Activated naive CD8-positive, alpha-beta T cell treated with anti-CD3 and anti-CD28 coated beads for 36 hours (primary cell): ENCODE data around the gene SBF1. TPM values are rescaled to one million over a fixed set of nuclear protein-coding genes. Genes with fewer than 3 reads are reported as not detected.
"Not testable (repeated sequence)": the region's sequence is repeated elsewhere in the genome, so short reads cannot be mapped to it uniquely, and the experiment has no call there.

Experiments used
- DNase-seq: peaks from one replicate; pipeline ENCODE4 v3.0.0; 2021
- H3K27ac Mint-ChIP-seq: one replicate; pipeline ENCODE4 v1.8.0; 2022; ENCODE audit warnings: mild to moderate bottlenecking, moderate library complexity, mixed read lengths
- H3K27me3 Mint-ChIP-seq: one replicate; pipeline ENCODE4 v1.8.0; 2022; ENCODE audit warnings: mild to moderate bottlenecking, mixed read lengths
- H3K36me3 Mint-ChIP-seq: one replicate; pipeline ENCODE4 v1.8.0; 2021; ENCODE audit warnings: mild to moderate bottlenecking, mixed read lengths
- H3K4me1 Mint-ChIP-seq: one replicate; pipeline ENCODE4 v1.8.0; 2021; ENCODE audit warnings: mixed read lengths
- H3K4me3 Mint-ChIP-seq: one replicate; pipeline ENCODE4 v1.8.0; 2022; ENCODE audit warnings: mild to moderate bottlenecking, moderate library complexity, mixed read lengths
- H3K9me3 Mint-ChIP-seq: one replicate; pipeline ENCODE4 v1.8.0; 2022; ENCODE audit warnings: mixed read lengths
- total RNA-seq, 2 experiments: library from RNA; stranded (reverse); gene quantifications; one replicate each; pipeline ENCODE4 v1.2.3, GENCODE V29; 2021

The SBF1 gene
- total RNA-seq, 2 experiments from 2014 or later: 101 to 102 TPM

- no peaks in the 10 kb centered on the region for H3K9me3 Mint-ChIP-seq
- H3K4me3 Mint-ChIP-seq: no peak overlapping the region
- H3K4me1 Mint-ChIP-seq: peaks cover 20% of the 10 kb centered on the region
- no peaks in the 10 kb centered on the region for H3K27me3 Mint-ChIP-seq
- no peak for DNase-seq
- peaks cover 6% of the 10 kb centered on the region for H3K36me3 Mint-ChIP-seq
- H3K27ac Mint-ChIP-seq: no peak overlapping the region
Observed at GRCh38 chr22:50440544-50441249, 34.1 kb downstream of the SBF1 start.

GRCh38 chr22:50439871-50440331 is 34.9 kb downstream of the SBF1 start:
- no peaks in the 10 kb centered on the region for H3K27me3 Mint-ChIP-seq
- H3K9me3 Mint-ChIP-seq: no peaks in the 10 kb centered on the region
- H3K27ac Mint-ChIP-seq: no peak overlapping the region
- DNase-seq: no peak
- peaks cover 6% of the 10 kb centered on the region for H3K36me3 Mint-ChIP-seq
- H3K4me3 Mint-ChIP-seq: no peak overlapping the region
- peaks cover 12% of the 10 kb centered on the region for H3K4me1 Mint-ChIP-seq

GRCh38 chr22:50439314-50439870 is 35.4 kb downstream of the SBF1 start:
- no peak overlapping the region for H3K4me3 Mint-ChIP-seq
- H3K4me1 Mint-ChIP-seq: peaks cover 8% of the 10 kb centered on the region
- no peaks in the 10 kb centered on the region for H3K9me3 Mint-ChIP-seq
- H3K27ac Mint-ChIP-seq: no peak overlapping the region
- no peaks in the 10 kb centered on the region for H3K27me3 Mint-ChIP-seq
- H3K36me3 Mint-ChIP-seq: peaks cover 6% of the 10 kb centered on the region
- no peak for DNase-seq

GRCh38 chr22:50438305-50439275 is 36.2 kb downstream of the SBF1 start:
- no peaks in the 10 kb centered on the region for H3K9me3 Mint-ChIP-seq
- no peaks in the 10 kb centered on the region for H3K27me3 Mint-ChIP-seq
- H3K27ac Mint-ChIP-seq: no peak overlapping the region
- peaks cover 6% of the 10 kb centered on the region for H3K36me3 Mint-ChIP-seq
- H3K4me3 Mint-ChIP-seq: no peak overlapping the region
- no peak for DNase-seq
- peaks cover 8% of the 10 kb centered on the region for H3K4me1 Mint-ChIP-seq

GRCh38 chr22:50437511-50438304 is 37.1 kb downstream of the SBF1 start:
- H3K27me3 Mint-ChIP-seq: no peaks in the 10 kb centered on the region
- no peaks in the 10 kb centered on the region for H3K4me1 Mint-ChIP-seq
- DNase-seq: no peak
- H3K36me3 Mint-ChIP-seq: peaks cover 1% of the 10 kb centered on the region
- no peak overlapping the region for H3K4me3 Mint-ChIP-seq
- no peak overlapping the region for H3K27ac Mint-ChIP-seq
- H3K9me3 Mint-ChIP-seq: no peaks in the 10 kb centered on the region

- Mint-ChIP-seq H3K4me1 (no peaks in the 10 kb centered on the region), H3K27ac (no peak overlapping the region), H3K4me3 (no peak overlapping the region), H3K27me3 (no peaks in the 10 kb centered on the region), H3K36me3 (no peaks in the 10 kb centered on the region), H3K9me3 (no peaks in the 10 kb centered on the region)
- DNase-seq: no peak
Observed at GRCh38 chr22:50436841-50437341, 37.9 kb downstream of the SBF1 start.

GRCh38 chr22:50436015-50436830 is 38.6 kb downstream of the SBF1 start:
- Mint-ChIP-seq H3K9me3 (no peaks in the 10 kb centered on the region), H3K27ac (no peak overlapping the region), H3K4me1 (no peaks in the 10 kb centered on the region), H3K4me3 (no peak overlapping the region), H3K36me3 (peaks cover 2% of the 10 kb centered on the region), H3K27me3 (no peaks in the 10 kb centered on the region)
- DNase-seq: no peak

GRCh38 chr22:50435291-50436014 is 39.4 kb downstream of the SBF1 start:
- no peaks in the 10 kb centered on the region for H3K4me1 Mint-ChIP-seq
- H3K4me3 Mint-ChIP-seq: no peak overlapping the region
- no peak overlapping the region for H3K27ac Mint-ChIP-seq
- H3K9me3 Mint-ChIP-seq: no peaks in the 10 kb centered on the region
- no peaks in the 10 kb centered on the region for H3K27me3 Mint-ChIP-seq
- H3K36me3 Mint-ChIP-seq: peaks cover 2% of the 10 kb centered on the region
- DNase-seq: no peak

GRCh38 chr22:50434849-50435248 is 40.0 kb downstream of the SBF1 start:
- H3K27ac Mint-ChIP-seq: no peak overlapping the region
- H3K4me1 Mint-ChIP-seq: no peaks in the 10 kb centered on the region
- no peaks in the 10 kb centered on the region for H3K9me3 Mint-ChIP-seq
- no peak for DNase-seq
- H3K27me3 Mint-ChIP-seq: no peaks in the 10 kb centered on the region
- no peak overlapping the region for H3K4me3 Mint-ChIP-seq
- peaks cover 2% of the 10 kb centered on the region for H3K36me3 Mint-ChIP-seq

- H3K4me3 Mint-ChIP-seq, DNase-seq, H3K9me3 Mint-ChIP-seq, H3K27me3 Mint-ChIP-seq, H3K4me1 Mint-ChIP-seq, H3K27ac Mint-ChIP-seq: not testable (repeated sequence)
- H3K36me3 Mint-ChIP-seq: peaks cover 10% of the 10 kb centered on the region
Observed at GRCh38 chr22:50432877-50433510, 41.8 kb downstream of the SBF1 start.

GRCh38 chr22:50432131-50432876 is 42.5 kb downstream of the SBF1 start:
- Mint-ChIP-seq H3K9me3 (no peaks in the 10 kb centered on the region), H3K36me3 (peaks cover 10% of the 10 kb centered on the region), H3K4me3 (no peak overlapping the region), H3K4me1 (no peaks in the 10 kb centered on the region), H3K27me3 (no peaks in the 10 kb centered on the region), H3K27ac (no peak overlapping the region)
- no peak for DNase-seq

GRCh38 chr22:50425179-50425916 is 49.5 kb downstream of the SBF1 start:
- Mint-ChIP-seq H3K4me3 (no peak overlapping the region), H3K36me3 (peaks cover 8% of the 10 kb centered on the region), H3K4me1 (no peaks in the 10 kb centered on the region), H3K27ac (no peak overlapping the region), H3K27me3 (no peaks in the 10 kb centered on the region), H3K9me3 (no peaks in the 10 kb centered on the region)
- DNase-seq: no peak
